ENCODE measurements around the gene PAK5. TPM values are rescaled to one million over a fixed set of nuclear protein-coding genes. Genes with fewer than 3 reads are reported as not detected.

Gene PAK5
- total RNA-seq, 1 donor from 2014 or later: 0.16 TPM

- no peaks in the 10 kb centered on the region for H3K36me3 ChIP-seq (ENCODE audit: insufficient read depth, low read length)
- no peaks in the 10 kb centered on the region for H3K27me3 ChIP-seq (ENCODE audit: insufficient read depth, low read length)
- TF ChIP-seq CTCF (IDR thresholded peaks at IDR 0.05; ENCODE audit: insufficient read depth, low read depth, low read length) (no peak), EZH2 (IDR thresholded peaks at IDR 0.05; ENCODE audit: insufficient read depth, low read length) (no peak)
- no peak overlapping the region for H3K27ac ChIP-seq (ENCODE audit: low read depth, low read length)
- H4K20me1 ChIP-seq (ENCODE audit: insufficient read depth, low read length): no peaks in the 10 kb centered on the region
- no peaks in the 10 kb centered on the region for H3K4me1 ChIP-seq (ENCODE audit: insufficient read depth, low read length)
- Mint-ChIP-seq H3K36me3 (ENCODE audit: low read depth, unreplicated experiment) (no peaks in the 10 kb centered on the region), H3K27ac (ENCODE audit: unreplicated experiment) (no peak overlapping the region), H3K27me3 (ENCODE audit: low read depth, unreplicated experiment) (no peaks in the 10 kb centered on the region), H3K4me3 (ENCODE audit: unreplicated experiment) (no peak overlapping the region), H3K9me3 (ENCODE audit: unreplicated experiment) (peaks cover 2% of the 10 kb centered on the region), H3K4me1 (ENCODE audit: low read depth, unreplicated experiment) (no peaks in the 10 kb centered on the region)
- FAIRE-seq (no peak), DNase-seq (ENCODE audit: low read depth) (no peak)
- no peaks in the 10 kb centered on the region for H3K9me3 ChIP-seq (ENCODE audit: insufficient read depth, low read depth, low read length)
- H3K9ac ChIP-seq (ENCODE audit: low read length): no peak overlapping the region
- H3K79me2 ChIP-seq (ENCODE audit: insufficient read depth, low read length): no peaks in the 10 kb centered on the region
- no peak overlapping the region for H3K4me2 ChIP-seq (ENCODE audit: low read length)
- H2AFZ ChIP-seq (ENCODE audit: low read depth, low read length): no peak overlapping the region
- H3K4me3 ChIP-seq (ENCODE audit: insufficient read depth, low read depth, low read length): no peak overlapping the region
Measured at GRCh38 chr20:9629831-9630230, 209.0 kb downstream of the PAK5 start.

- Mint-ChIP-seq H3K4me1 (ENCODE audit: low read depth, unreplicated experiment) (no peaks in the 10 kb centered on the region), H3K4me3 (ENCODE audit: unreplicated experiment) (no peak overlapping the region), H3K9me3 (ENCODE audit: unreplicated experiment) (peaks cover 2% of the 10 kb centered on the region), H3K27ac (ENCODE audit: unreplicated experiment) (no peak overlapping the region), H3K36me3 (ENCODE audit: low read depth, unreplicated experiment) (no peaks in the 10 kb centered on the region), H3K27me3 (ENCODE audit: low read depth, unreplicated experiment) (no peaks in the 10 kb centered on the region)
- no peaks in the 10 kb centered on the region for H3K79me2 ChIP-seq (ENCODE audit: insufficient read depth, low read length)
- FAIRE-seq: no peak
- H3K9ac ChIP-seq (ENCODE audit: low read length): no peak overlapping the region
- TF ChIP-seq EZH2 (IDR thresholded peaks at IDR 0.05; ENCODE audit: insufficient read depth, low read length) (no peak), CTCF (IDR thresholded peaks at IDR 0.05; ENCODE audit: insufficient read depth, low read depth, low read length) (no peak)
- no peaks in the 10 kb centered on the region for H3K9me3 ChIP-seq (ENCODE audit: insufficient read depth, low read depth, low read length)
- H4K20me1 ChIP-seq (ENCODE audit: insufficient read depth, low read length): no peaks in the 10 kb centered on the region
- no peak overlapping the region for H3K4me2 ChIP-seq (ENCODE audit: low read length)
- no peak overlapping the region for H3K4me3 ChIP-seq (ENCODE audit: insufficient read depth, low read depth, low read length)
- no peaks in the 10 kb centered on the region for H3K27me3 ChIP-seq (ENCODE audit: insufficient read depth, low read length)
- no peak overlapping the region for H2AFZ ChIP-seq (ENCODE audit: low read depth, low read length)
- H3K36me3 ChIP-seq (ENCODE audit: insufficient read depth, low read length): no peaks in the 10 kb centered on the region
- H3K27ac ChIP-seq (ENCODE audit: low read depth, low read length): no peak overlapping the region
- no peaks in the 10 kb centered on the region for H3K4me1 ChIP-seq (ENCODE audit: insufficient read depth, low read length)
- DNase-seq (ENCODE audit: low read depth): no peak
Measured at GRCh38 chr20:9628589-9628988, 210.3 kb downstream of the PAK5 start.

- Histone ChIP-seq H4K20me1 (ENCODE audit: insufficient read depth, low read length) (no peaks in the 10 kb centered on the region), H3K4me2 (ENCODE audit: low read length) (no peak overlapping the region), H3K27me3 (ENCODE audit: insufficient read depth, low read length) (no peaks in the 10 kb centered on the region), H3K36me3 (ENCODE audit: insufficient read depth, low read length) (no peaks in the 10 kb centered on the region), H3K4me3 (ENCODE audit: insufficient read depth, low read depth, low read length) (no peak overlapping the region), H3K4me1 (ENCODE audit: insufficient read depth, low read length) (no peaks in the 10 kb centered on the region), H3K79me2 (ENCODE audit: insufficient read depth, low read length) (no peaks in the 10 kb centered on the region), H3K27ac (ENCODE audit: low read depth, low read length) (no peak overlapping the region), H3K9me3 (ENCODE audit: insufficient read depth, low read depth, low read length) (no peaks in the 10 kb centered on the region), H2AFZ (ENCODE audit: low read depth, low read length) (no peak overlapping the region), H3K9ac (ENCODE audit: low read length) (no peak overlapping the region)
- no peak for FAIRE-seq
- TF ChIP-seq EZH2 (IDR thresholded peaks at IDR 0.05; ENCODE audit: insufficient read depth, low read length) (no peak), CTCF (IDR thresholded peaks at IDR 0.05; ENCODE audit: insufficient read depth, low read depth, low read length) (no peak)
- DNase-seq (ENCODE audit: low read depth): no peak
- no peaks in the 10 kb centered on the region for H3K27me3 Mint-ChIP-seq (ENCODE audit: low read depth, unreplicated experiment)
- no peak overlapping the region for H3K27ac Mint-ChIP-seq (ENCODE audit: unreplicated experiment)
- no peaks in the 10 kb centered on the region for H3K36me3 Mint-ChIP-seq (ENCODE audit: low read depth, unreplicated experiment)
- no peak overlapping the region for H3K4me3 Mint-ChIP-seq (ENCODE audit: unreplicated experiment)
- no peaks in the 10 kb centered on the region for H3K4me1 Mint-ChIP-seq (ENCODE audit: low read depth, unreplicated experiment)
- peaks cover 3% of the 10 kb centered on the region for H3K9me3 Mint-ChIP-seq (ENCODE audit: unreplicated experiment)
Measured at GRCh38 chr20:9628141-9628540, 210.7 kb downstream of the PAK5 start.
